Mesodermal cell (in vitro differentiated cells): ENCODE results near the gene ADGRL2.

Experiments
- H3K27ac ChIP-seq: 2 replicates; pipeline ENCODE4 v1.7.0; 2013; ENCODE audit warnings: mild to moderate bottlenecking, low read depth, low read length, moderate library complexity; ENCODE audit not compliant: severe bottlenecking
- H3K36me3 ChIP-seq: 2 replicates; pipeline ENCODE4 v1.7.1; 2013; ENCODE audit warnings: mild to moderate bottlenecking, low read length, moderate library complexity; ENCODE audit not compliant: control insufficient read depth, insufficient read depth
- H3K4me1 ChIP-seq: one replicate; pipeline ENCODE4 v1.7.1; 2013; ENCODE audit warnings: mild to moderate bottlenecking, low read length; ENCODE audit not compliant: insufficient read depth, control insufficient read depth, poor library complexity, severe bottlenecking
- H3K4me3 ChIP-seq: 2 replicates; pipeline ENCODE4 v1.7.0; 2013; ENCODE audit warnings: low read length, control low read depth, mild to moderate bottlenecking; ENCODE audit not compliant: insufficient read depth, poor library complexity, severe bottlenecking; ENCODE audit errors: extremely low read depth
- H3K9me3 ChIP-seq: 2 replicates; pipeline ENCODE4 v1.7.1; 2013; ENCODE audit warnings: mild to moderate bottlenecking, low read length, moderate library complexity; ENCODE audit not compliant: control insufficient read depth
- WGBS, 2 experiments: methylation state at CpG; one replicate each; pipeline ENCODE4 v1.1.5; 2013; ENCODE audit warnings: missing lambda C conversion rate in 2 of 2; ENCODE audit not compliant: insufficient coverage in 2 of 2; 5-methylcytosine and 5-hydroxymethylcytosine counted together

Gene ADGRL2

DNA sequence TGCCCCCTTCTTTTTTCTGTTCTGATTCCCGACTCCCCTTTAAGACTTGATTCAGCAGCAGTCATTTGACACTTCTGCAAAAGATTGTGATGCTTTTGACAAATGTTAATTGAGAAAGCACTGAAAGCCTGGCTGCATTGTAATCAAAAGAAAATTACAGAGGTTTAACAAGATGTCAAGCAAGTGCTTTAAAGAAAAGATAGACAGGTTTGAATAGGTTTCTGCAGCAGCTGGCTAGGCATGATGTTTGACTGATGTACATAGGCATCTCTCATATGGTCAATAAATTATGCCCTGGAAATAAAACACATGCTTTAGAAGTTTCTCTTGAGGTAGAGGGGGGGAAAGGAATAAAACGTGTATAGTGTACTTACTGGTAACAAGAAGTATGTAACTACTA lies 147.8 kb downstream of the ADGRL2 start:
- Histone ChIP-seq H3K9me3 (no peaks in the 10 kb centered on the region), H3K27ac (no peak overlapping the region), H3K4me3 (no peak overlapping the region), H3K4me1 (no peaks in the 10 kb centered on the region), H3K36me3 (peaks cover 30% of the 10 kb centered on the region)
- no CpG with 5 or more reads among the region's 2 CpGs for WGBS, 2 experiments

DNA sequence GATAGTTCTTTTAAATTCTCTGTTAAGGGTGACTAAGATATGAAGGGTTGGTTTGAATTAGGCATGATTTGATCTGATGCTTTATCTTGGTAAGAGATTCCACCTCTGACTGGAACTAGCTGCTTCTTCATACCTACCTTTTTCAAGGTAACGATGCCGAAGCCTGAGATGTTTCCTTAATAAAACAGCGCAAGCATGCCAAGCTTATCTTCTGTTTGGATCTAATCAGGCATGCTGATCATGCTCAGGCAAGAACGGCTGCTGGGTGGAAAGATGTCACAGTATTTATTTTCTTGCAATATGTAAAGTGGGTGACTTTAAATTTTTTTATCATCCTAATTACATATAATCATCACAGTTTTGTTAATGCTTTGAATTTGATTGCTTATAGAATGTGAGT lies 148.7 kb downstream of the ADGRL2 start:
- Histone ChIP-seq H3K36me3 (peaks cover 29% of the 10 kb centered on the region), H3K9me3 (no peaks in the 10 kb centered on the region)

DNA sequence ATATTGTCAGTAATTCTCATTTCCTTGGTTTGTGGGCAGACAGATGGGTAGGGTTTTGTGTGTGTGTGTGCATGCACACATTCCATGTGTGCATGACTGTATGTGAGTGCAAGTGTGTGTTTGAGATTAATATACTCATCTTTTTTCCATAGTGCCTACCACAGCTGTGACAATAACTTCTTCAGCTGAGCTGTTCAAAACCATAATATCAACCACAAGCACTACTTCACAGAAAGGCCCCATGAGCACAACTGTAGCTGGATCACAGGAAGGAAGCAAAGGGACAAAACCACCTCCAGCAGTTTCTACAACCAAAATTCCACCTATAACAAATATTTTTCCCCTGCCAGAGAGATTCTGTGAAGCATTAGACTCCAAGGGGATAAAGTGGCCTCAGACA lies 149.3 kb downstream of the ADGRL2 start:
- Histone ChIP-seq H3K9me3 (no peaks in the 10 kb centered on the region), H3K4me1 (peaks cover 8% of the 10 kb centered on the region), H3K4me3 (no peak overlapping the region), H3K27ac (no peak overlapping the region), H3K36me3 (peaks cover 29% of the 10 kb centered on the region)

More for the DNA sequence above, 148.7 kb downstream of the ADGRL2 start:
- no peak overlapping the region for H3K27ac ChIP-seq
- H3K4me3 ChIP-seq, result no peak overlapping the region
- peaks cover 5% of the 10 kb centered on the region for H3K4me1 ChIP-seq
- WGBS, 2 experiments, result 94 to 100% methylated on average over 3 of the region's 4 CpGs

DNA sequence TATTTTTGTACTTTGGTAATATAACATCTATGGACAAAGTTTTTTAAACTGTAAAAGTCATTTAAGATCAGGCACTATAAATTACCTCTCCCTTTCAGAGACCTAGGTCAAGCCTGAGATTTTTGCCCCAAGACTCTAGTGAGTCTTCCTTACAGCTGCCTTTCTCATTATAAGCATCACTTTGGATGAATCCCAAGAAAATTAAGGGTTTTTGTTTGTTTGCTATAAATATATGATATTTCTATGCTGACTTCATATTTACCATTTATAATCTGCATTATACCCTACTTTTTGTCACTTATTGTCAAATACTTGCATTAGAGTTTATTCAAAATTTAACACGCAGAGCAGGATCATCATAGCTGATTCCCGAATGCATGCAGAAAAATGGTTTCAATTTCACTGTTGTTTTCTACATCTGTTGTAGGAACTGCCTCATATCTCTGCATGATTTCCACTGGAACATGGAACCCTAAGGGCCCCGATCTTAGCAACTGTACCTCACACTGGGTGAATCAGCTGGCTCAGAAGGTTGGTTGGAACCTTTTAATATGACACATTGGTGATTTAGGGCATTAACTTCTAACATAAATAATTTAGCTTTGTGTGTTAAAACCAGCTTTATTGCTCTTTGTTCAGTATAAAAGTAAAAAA lies 150.0 kb downstream of the ADGRL2 start:
- Histone ChIP-seq H3K4me3 (no peak overlapping the region), H3K36me3 (peaks cover 33% of the 10 kb centered on the region), H3K27ac (no peak overlapping the region), H3K9me3 (no peaks in the 10 kb centered on the region), H3K4me1 (peaks cover 8% of the 10 kb centered on the region)
- 100% methylated on average over 2 to 3 of the region's 3 CpGs for WGBS, 2 experiments

DNA sequence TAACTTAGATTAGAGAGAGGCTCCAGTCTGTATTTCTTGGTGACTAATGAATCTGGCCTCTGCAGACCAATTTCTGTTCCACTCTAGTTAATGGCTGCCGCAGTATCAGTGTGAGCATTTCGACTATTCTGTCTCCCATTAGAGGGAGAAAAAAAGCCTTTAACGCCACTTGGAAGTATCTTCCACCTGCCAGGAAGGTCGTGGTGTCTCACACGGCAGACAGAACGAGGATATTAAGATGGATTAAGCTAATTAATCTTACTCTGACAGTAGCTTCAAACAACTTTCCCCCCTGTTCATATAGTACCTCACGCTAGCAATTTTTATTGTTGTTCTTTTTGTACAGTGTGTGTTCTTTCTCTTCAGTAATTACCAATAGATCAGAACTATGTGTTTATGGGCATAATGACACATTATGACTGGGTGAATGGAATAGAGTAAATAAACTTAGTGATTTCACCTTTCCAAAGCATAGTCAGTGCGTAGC lies 153.8 kb downstream of the ADGRL2 start:
- Histone ChIP-seq H3K36me3 (peaks cover 63% of the 10 kb centered on the region), H3K4me3 (no peak overlapping the region), H3K4me1 (peaks cover 8% of the 10 kb centered on the region), H3K27ac (no peak overlapping the region), H3K9me3 (no peaks in the 10 kb centered on the region)
- WGBS, 2 experiments, result 80% methylated on average over 2 of the region's 8 CpGs; no CpG with 5 or more reads in 1 of the 2 experiments

DNA sequence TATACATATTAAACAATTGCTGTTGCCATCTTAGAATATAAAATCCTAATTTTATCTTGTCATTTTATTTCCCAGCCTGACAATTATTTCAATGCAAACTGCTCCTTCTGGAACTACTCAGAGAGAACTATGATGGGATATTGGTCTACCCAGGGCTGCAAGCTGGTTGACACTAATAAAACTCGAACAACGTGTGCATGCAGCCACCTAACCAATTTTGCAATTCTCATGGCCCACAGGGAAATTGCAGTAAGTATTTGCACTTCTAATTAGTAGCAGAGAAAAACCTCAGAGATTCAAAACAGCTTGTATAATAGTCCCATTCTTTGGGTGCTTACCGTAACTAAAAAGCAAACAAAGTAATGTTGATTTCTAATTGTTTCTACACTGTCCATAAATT lies 167.2 kb downstream of the ADGRL2 start:
- 79 to 100% methylated on average over 1 to 3 of the region's 3 CpGs for WGBS, 2 experiments
- no peaks in the 10 kb centered on the region for H3K9me3 ChIP-seq
- no peak overlapping the region for H3K27ac ChIP-seq
- H3K36me3 ChIP-seq, result peaks cover 36% of the 10 kb centered on the region
- H3K4me1 ChIP-seq, result no peaks in the 10 kb centered on the region
- H3K4me3 ChIP-seq, result no peak overlapping the region

DNA sequence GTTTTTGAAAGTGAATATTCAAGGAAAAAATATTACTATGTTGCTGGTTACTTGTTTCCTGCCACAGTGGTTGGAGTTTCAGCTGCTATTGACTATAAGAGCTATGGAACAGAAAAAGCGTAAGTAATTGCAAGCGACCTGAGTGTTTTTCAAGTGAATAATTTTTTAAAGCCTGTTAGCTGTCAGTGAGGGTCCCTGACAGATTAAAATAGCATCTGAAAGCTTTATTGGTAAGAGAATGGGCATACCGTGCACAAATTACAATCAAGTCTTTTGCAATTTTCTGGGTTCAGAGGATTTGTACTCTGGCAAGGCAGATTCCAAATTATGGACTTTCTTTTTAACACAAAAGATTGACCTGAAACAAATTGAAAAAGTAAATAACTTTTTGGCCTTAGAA lies 169.7 kb downstream of the ADGRL2 start:
- no peaks in the 10 kb centered on the region for H3K9me3 ChIP-seq
- 92 to 100% methylated on average over 2 to 3 of the region's 3 CpGs for WGBS, 2 experiments
- no peak overlapping the region for H3K27ac ChIP-seq
- H3K36me3 ChIP-seq, result peaks cover 52% of the 10 kb centered on the region
- no peak overlapping the region for H3K4me3 ChIP-seq
- H3K4me1 ChIP-seq, result no peaks in the 10 kb centered on the region

DNA sequence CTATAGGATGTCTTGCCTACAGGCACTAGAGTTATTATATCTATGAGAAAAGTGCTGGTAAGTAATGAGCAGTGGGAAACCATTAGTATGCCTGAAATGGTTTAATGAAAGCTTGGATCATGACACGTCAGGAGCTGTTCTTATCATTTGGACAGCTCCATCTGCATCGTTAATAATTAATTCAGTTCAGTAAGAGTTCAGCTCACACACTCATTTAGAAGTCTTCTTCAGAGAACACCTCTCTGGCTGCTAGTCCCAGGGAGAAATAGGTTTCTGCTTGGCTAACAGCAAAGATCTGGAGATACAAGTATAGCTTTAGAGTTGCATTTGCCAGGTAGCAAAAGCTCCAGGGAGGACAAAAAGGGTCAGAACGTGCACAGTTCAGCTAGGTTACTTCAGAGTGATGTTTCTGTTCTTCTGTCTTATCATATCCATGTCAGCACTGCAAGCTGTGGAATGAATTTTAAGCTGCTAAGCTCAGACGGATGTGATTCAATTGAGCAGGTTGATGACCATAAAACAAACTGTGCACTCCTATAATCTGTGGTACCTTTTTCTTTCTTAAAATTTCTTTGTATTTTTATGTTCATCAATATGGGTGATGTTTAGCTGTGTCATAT lies 173.6 kb downstream of the ADGRL2 start:
- H3K9me3 ChIP-seq, result no peaks in the 10 kb centered on the region
- H3K4me1 ChIP-seq, result no peaks in the 10 kb centered on the region
- H3K4me3 ChIP-seq, result no peak overlapping the region
- WGBS, 2 experiments, result 78 to 100% methylated on average over 1 to 2 of the region's 4 CpGs
- peaks cover 28% of the 10 kb centered on the region for H3K36me3 ChIP-seq
- H3K27ac ChIP-seq, result no peak overlapping the region

DNA sequence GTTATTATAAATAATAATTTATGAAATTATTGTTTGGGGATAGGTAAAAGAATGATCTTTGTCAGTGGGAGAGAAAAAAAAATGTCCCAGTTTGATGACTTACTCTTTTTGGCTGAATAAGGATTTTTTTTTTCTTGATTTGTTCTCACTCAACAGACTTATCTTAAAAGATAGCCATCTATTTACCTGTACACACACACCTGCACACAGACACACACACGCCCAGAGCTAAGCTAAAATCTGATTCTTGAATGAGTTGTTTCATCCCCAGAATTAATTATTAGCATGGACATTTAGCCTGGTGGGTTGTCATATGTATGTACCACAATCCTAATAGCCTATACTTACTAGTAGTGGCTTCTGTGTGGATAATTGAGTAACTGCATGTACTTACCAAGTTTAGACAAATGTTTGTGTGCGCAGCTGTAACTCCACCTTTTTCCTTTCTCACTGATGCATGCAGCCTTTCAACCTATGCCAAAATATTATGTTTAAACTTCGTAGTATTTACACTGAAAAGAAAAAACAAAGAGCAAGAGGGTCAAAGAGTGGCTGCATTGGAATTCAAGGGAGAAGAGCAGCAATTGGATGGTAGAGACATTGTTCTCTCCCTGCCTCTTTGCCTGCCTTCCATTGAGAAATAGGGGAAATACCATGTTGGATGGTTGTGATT lies 174.3 kb downstream of the ADGRL2 start:
- H3K36me3 ChIP-seq, result peaks cover 28% of the 10 kb centered on the region

DNA sequence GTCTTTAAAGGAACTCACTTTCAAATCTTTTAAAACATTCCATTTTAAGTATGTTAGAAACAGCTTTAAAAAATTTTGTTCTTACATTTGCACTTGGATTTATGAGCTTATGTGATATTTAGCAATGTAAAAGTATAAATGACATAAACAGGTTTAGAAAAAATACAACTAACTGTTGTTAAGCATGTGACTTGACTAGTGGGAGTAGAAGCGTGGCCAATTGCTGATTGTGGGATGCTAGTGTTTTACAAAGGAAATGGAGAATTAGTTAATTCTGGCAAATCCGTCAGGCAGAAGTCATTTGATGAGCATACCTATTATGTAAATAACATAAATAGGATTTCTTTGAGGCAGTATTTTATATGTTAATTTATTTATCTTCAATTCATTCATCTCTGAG lies 175.8 kb downstream of the ADGRL2 start:
- no peak overlapping the region for H3K27ac ChIP-seq
- WGBS, 2 experiments, result 100% methylated on average over 1 of the region's 2 CpGs; no CpG with 5 or more reads in 1 of the 2 experiments
- no peaks in the 10 kb centered on the region for H3K4me1 ChIP-seq
- peaks cover 18% of the 10 kb centered on the region for H3K36me3 ChIP-seq
- no peaks in the 10 kb centered on the region for H3K9me3 ChIP-seq
- no peak overlapping the region for H3K4me3 ChIP-seq

More for the DNA sequence above, 174.3 kb downstream of the ADGRL2 start:
- no CpG with 5 or more reads among the region's 3 CpGs for WGBS, 2 experiments
- Histone ChIP-seq H3K27ac (no peak overlapping the region), H3K9me3 (no peaks in the 10 kb centered on the region), H3K4me1 (no peaks in the 10 kb centered on the region), H3K4me3 (no peak overlapping the region)

DNA sequence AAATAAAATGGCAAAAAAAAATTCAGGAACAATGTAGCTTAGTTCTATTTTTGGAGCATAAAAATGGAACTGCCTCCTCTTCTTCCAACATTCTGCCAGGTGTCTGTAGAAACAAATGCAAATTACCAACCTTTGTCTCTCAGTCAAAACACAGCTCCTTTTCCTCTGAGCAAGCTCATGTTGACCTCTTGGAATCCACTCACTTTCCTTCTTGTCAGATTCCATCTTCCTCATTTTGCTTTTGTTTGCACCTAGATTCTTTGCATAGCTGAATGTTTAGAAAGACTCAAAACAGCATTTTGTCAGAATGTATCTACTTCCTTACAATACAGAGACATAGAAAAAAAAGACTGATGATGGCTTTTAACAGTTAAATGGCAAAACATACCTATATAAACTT lies 178.2 kb downstream of the ADGRL2 start:
- Histone ChIP-seq H3K4me1 (no peaks in the 10 kb centered on the region), H3K27ac (no peak overlapping the region), H3K36me3 (peaks cover 17% of the 10 kb centered on the region), H3K4me3 (no peak overlapping the region), H3K9me3 (no peaks in the 10 kb centered on the region)
